Esophagus muscularis mucosa (tissue), 4 donors: Measurements from ENCODE around the gene CRYGD. TPM values are rescaled to one million over a fixed set of nuclear protein-coding genes. Genes with fewer than 3 reads are reported as not detected.

Experiments
- DNase-seq: peaks from one replicate; pipeline ENCODE4 v3.0.0-alpha.2; 2017; ENCODE audit errors: extremely low spot score
- H3K27ac ChIP-seq, 4 donors: fragments of 200-600 bp; sonication (generic); replicated peaks in 1 of 4; 1 replicate in 3 of 4; 2 replicates in 1 of 4; pipeline ENCODE4 v1.5.1; 2016 to 2019; ENCODE audit warnings: mild to moderate bottlenecking in 1 of 4
- H3K27me3 ChIP-seq, 4 donors: fragments of 200-600 bp; sonication (generic); one replicate each; pipeline versions ENCODE4 v1.5.1 to v1.6.0; 2016 to 2019
- H3K36me3 ChIP-seq, 4 donors: fragments of 200-600 bp; sonication (generic); one replicate each; pipeline ENCODE4 v1.5.1; 2016 to 2019
- H3K4me1 ChIP-seq, 4 donors: fragments of 200-600 bp; sonication (generic); one replicate each; pipeline ENCODE4 v1.5.1; 2016 to 2019
- H3K4me3 ChIP-seq, 4 donors: fragments of 200-600 bp; sonication (generic); 1 replicate in 2 of 4; 2 replicates in 2 of 4; pipeline ENCODE4 v1.5.1; 2016 to 2019; ENCODE audit warnings: mild to moderate bottlenecking in 4 of 4, moderate library complexity in 1 of 4
- H3K9me3 ChIP-seq, 4 donors: fragments of 200-600 bp; sonication (generic); 1 replicate in 3 of 4; 2 replicates in 1 of 4; pipeline ENCODE4 v1.5.1; 2016 to 2019
- EP300 ChIP-seq: sonication (generic); formaldehyde crosslinking; IDR thresholded peaks from one replicate; pipeline ENCODE4 v1.6.1; 2017; ENCODE audit warnings: antibody characterized with exemption
- POLR2A ChIP-seq: fragments of 450-650 bp; IDR thresholded peaks from one replicate; pipeline ENCODE4 v1.6.1; 2017; ENCODE audit warnings: antibody characterized with exemption, moderate library complexity, mild to moderate bottlenecking, low read depth
- POLR2AphosphoS5 ChIP-seq, 2 donors: sonication (generic); formaldehyde crosslinking; IDR thresholded peaks; one replicate each; pipeline ENCODE4 v1.6.1; 2017; ENCODE audit warnings: antibody characterized with exemption in 2 of 2
- WGBS: methylation state at CpG from one replicate; pipeline ENCODE4 v1.1.5; 2018; 5-methylcytosine and 5-hydroxymethylcytosine counted together
- intact Hi-C: fragments of 100-400 bp; cut with DNase I; formaldehyde crosslinking; loops from one replicate; pipeline ENCODE4 v1.15.1; 2023
- total RNA-seq, 4 donors: library from RNA; depleted of rRNA; stranded (reverse); fragments of >200 nt; gene quantifications; one replicate each; pipeline versions ENCODE4 v1.1.0 to v1.2.1, GENCODE V29; 2016
- TF ChIP-seq, protein P1 (sequence below), 3 experiments: fragments of 200-600 bp in 2 of 3; fragments of 450-650 bp in 1 of 3; sonication (generic) in 2 of 3; IDR thresholded peaks; one replicate each; pipeline ENCODE4 v1.5.1; 2017 to 2019; ENCODE audit warnings: antibody characterized with exemption in 3 of 3, mild to moderate bottlenecking in 2 of 3, moderate library complexity in 1 of 3

The CRYGD gene
- total RNA-seq, 4 donors from 2014 or later: not detected

DNA sequence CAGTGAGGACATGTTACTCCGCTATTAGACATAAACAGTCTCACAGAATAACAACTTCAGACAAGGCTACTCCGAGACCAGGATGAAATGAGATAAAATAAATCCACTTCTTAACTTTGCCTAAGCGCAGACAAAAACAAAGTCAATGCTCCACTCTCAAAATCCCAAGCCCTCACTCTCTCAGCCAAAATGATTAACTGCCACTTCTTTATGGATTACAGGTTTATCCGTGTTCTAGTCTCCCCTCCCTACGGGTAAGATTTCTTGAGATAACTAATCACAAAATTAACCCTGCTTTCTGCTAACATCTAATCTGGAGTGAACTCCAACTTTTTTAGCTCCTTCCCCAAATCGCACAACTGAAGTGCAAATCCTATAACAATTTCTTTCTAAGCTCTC, 6.4 kb upstream of the CRYGD start:
- H3K27me3 ChIP-seq: peaks cover 0 to 2% (median 0%) of the 10 kb centered on the region in 4 donors
- no peaks in the 10 kb centered on the region for H3K9me3 ChIP-seq
- no peak for DNase-seq
- no peak overlapping the region for H3K27ac ChIP-seq
- no peak overlapping the region for H3K4me3 ChIP-seq
- WGBS: 59% methylated on average over 6 of the region's 6 CpGs
- intact Hi-C loops: no loop called here
- no peak for TF ChIP-seq POLR2A
- no peak for TF ChIP-seq POLR2AphosphoS5 (IDR thresholded peaks at IDR 0.05)
- no peak for TF ChIP-seq EP300
- TF ChIP-seq, protein P1, sequence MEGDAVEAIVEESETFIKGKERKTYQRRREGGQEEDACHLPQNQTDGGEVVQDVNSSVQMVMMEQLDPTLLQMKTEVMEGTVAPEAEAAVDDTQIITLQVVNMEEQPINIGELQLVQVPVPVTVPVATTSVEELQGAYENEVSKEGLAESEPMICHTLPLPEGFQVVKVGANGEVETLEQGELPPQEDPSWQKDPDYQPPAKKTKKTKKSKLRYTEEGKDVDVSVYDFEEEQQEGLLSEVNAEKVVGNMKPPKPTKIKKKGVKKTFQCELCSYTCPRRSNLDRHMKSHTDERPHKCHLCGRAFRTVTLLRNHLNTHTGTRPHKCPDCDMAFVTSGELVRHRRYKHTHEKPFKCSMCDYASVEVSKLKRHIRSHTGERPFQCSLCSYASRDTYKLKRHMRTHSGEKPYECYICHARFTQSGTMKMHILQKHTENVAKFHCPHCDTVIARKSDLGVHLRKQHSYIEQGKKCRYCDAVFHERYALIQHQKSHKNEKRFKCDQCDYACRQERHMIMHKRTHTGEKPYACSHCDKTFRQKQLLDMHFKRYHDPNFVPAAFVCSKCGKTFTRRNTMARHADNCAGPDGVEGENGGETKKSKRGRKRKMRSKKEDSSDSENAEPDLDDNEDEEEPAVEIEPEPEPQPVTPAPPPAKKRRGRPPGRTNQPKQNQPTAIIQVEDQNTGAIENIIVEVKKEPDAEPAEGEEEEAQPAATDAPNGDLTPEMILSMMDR (IDR thresholded peaks at IDR 0.05): no peak
- H3K36me3 ChIP-seq: no peaks in the 10 kb centered on the region
- H3K4me1 ChIP-seq: peaks cover 0 to 6% (median 5%) of the 10 kb centered on the region in 4 donors

DNA sequence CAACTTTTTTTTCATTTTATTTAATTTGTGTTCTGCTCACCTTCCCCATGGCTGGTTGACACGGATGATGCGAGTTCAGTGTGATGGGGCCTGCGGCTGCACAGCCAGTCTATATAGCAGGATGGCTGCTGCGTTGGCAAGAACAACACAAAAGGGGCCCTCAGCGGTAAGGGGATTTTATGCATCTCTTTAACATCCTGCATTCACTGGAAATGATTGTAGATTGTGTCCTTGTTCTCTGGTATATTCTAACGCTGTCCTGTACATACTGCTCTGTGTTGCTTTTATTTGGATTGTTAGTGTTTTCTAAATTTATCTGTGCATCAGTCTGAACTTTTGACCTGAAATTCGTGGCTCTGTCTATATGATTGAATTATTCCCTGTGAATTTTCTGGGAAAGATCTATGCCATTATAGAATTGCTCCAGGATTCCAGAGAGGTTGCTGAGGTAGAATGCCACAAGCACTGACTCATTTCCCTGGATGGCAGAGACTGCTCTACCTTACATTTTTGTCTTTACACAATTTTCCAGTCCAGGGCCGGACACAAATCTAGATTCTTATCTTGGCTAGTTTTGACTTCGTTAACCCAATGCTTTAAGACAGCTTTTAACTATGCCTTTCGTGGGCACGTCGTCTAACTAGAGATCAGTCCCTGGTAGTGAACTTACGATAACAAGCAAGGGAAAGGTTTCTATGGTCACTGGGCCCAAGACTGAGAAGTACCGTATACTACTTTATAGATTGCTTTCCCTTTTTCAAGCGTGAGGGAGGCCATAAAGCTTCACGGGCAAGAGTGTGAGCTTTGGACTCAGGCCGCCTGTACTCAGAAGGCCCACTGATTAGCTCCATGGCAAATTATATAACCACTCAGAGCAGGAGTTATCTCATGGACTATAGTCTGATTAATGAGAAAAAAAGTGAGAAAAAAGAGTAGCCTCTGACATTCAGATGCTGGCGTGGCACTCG, 5.7 kb upstream of the CRYGD start, which contains the start of gene CRYGC:
Gene CRYGC (minus strand): TSS at position 85 of the 968 bp plus-strand sequence. CDS start 36 bp downstream, at position 49.
- H3K27ac ChIP-seq: no peak within 1 kb of the TSS
- H3K4me3 ChIP-seq: no peak within 1 kb of the TSS
- intact Hi-C loops: no loop called here
- H3K4me1 ChIP-seq: no peaks in the 10 kb centered on the region
- no peak for TF ChIP-seq POLR2AphosphoS5 (IDR thresholded peaks at IDR 0.05)
- TF ChIP-seq EP300: no peak
- WGBS: 69% methylated on average over 19 of the region's 19 CpGs
- DNase-seq: no peak
- peaks cover 0 to 8% (median 0%) of the 10 kb centered on the region in 4 donors for H3K27me3 ChIP-seq
- no peaks in the 10 kb centered on the region for H3K36me3 ChIP-seq
- H3K9me3 ChIP-seq: no peaks in the 10 kb centered on the region

DNA sequence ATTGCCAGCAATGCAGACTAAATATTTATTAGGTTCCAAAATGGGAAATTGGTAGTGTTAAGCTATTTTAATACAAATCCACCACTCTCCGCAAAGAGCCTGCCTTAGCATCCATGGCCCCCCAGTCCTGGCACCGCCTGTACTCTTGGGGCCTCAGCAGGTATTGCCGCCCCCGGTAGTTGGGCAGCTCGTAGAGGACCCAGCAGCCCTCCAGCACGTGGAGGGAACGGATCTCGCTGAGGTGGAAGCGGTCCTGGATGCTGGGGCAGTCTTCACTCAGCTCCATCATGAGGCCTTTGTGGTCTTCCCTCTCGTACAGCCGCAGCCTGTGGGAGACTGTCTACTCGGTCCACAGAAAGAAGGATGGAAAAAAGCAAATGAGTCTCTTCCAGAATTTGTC, 3.8 kb upstream of the CRYGD start:
- DNase-seq: no peak
- H3K4me1 ChIP-seq: peaks cover 5 to 8% (median 7%) of the 10 kb centered on the region in 4 donors
- no peaks in the 10 kb centered on the region for H3K9me3 ChIP-seq
- TF ChIP-seq POLR2A: no peak
- no peak for TF ChIP-seq POLR2AphosphoS5 (IDR thresholded peaks at IDR 0.05)
- TF ChIP-seq, protein P1 (IDR thresholded peaks at IDR 0.05): no peak
- no peak for TF ChIP-seq EP300
- intact Hi-C loops: no loop called here
- no peak overlapping the region for H3K4me3 ChIP-seq
- WGBS: 97% methylated on average over 12 of the region's 12 CpGs
- no peaks in the 10 kb centered on the region for H3K36me3 ChIP-seq
- H3K27me3 ChIP-seq: peaks cover 0 to 25% (median 2%) of the 10 kb centered on the region in 4 donors
- H3K27ac ChIP-seq: no peak overlapping the region

DNA sequence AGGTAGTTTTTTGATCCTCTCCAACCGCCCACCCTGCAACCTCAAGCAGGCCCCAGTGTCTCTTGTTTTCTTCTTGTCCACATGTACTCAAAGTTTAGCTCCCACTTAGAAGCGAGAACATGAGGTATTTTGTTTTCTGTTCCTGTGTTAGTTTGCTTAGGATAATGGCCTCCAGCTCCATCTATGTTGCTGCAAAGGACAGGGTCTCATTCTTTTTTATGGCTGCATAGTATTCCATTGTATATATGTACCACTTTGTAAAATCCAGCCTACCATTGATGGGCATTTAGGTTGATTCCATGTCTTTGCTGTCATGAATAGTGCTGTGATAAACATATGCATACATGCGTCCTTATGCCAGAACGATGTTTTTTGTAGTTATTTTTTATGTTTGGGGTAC, 2.8 kb upstream of the CRYGD start:
- H3K4me1 ChIP-seq: peaks cover 5 to 8% (median 7%) of the 10 kb centered on the region in 4 donors
- H3K4me3 ChIP-seq: no peak overlapping the region
- intact Hi-C loops: no loop called here
- no peaks in the 10 kb centered on the region for H3K9me3 ChIP-seq
- no peak for TF ChIP-seq POLR2AphosphoS5 (IDR thresholded peaks at IDR 0.05)
- TF ChIP-seq EP300: no peak
- TF ChIP-seq, protein P1 (IDR thresholded peaks at IDR 0.05): no peak
- no peak for TF ChIP-seq POLR2A
- H3K36me3 ChIP-seq: no peaks in the 10 kb centered on the region
- DNase-seq: no peak
- H3K27me3 ChIP-seq: peaks cover 0 to 25% (median 2%) of the 10 kb centered on the region in 4 donors
- 95% methylated on average over 4 of the region's 4 CpGs for WGBS
- no peak overlapping the region for H3K27ac ChIP-seq

DNA sequence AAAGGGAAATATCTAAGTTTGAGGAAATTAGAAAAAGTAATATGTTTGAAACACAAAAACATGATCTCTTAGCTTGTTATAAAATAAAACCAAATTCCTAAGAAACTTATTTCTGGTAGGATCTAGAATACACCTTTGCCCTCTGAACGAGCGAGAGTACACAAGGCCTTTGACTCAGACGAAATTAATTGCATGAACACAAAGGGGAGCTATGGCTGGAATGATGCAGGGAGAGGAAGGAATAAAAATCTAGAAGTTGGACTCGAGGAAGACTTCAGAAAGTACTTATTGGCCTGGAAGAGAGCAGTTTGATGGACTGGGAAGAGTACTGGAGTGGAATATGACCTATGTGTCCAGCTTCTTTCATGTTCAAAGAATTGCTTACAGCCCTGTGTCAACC, 927 bp upstream of the CRYGD start:
- 90% methylated on average over 4 of the region's 4 CpGs for WGBS
- intact Hi-C loops: no loop called here
- DNase-seq: no peak
- Histone ChIP-seq H3K4me1 (peaks cover 5 to 8% (median 7%) of the 10 kb centered on the region in 4 donors), H3K4me3 (no peak overlapping the region), H3K9me3 (no peaks in the 10 kb centered on the region), H3K27me3 (peaks cover 0 to 25% (median 2%) of the 10 kb centered on the region in 4 donors), H3K27ac (no peak overlapping the region), H3K36me3 (no peaks in the 10 kb centered on the region)
- TF ChIP-seq POLR2A (no peak), POLR2AphosphoS5 (IDR thresholded peaks at IDR 0.05) (no peak), EP300 (no peak)
- TF ChIP-seq, protein P1 (IDR thresholded peaks at IDR 0.05): no peak
